HG03103 (cell line): ENCODE results near the gene CIDEB.

ENCODE experiments used
- ATAC-seq: cut with Tn5 transposase; IDR thresholded peaks from one replicate; pipeline ENCODE4 v1.9.1; 2021; ENCODE audit warnings: low read depth; ENCODE audit not compliant: unreplicated experiment

The CIDEB gene

GRCh38 chr14:24292118-24292807 lies 15.5 kb downstream of the CIDEB start:
- ATAC-seq, result no peak

GRCh38 chr14:24291446-24292117 lies 16.2 kb downstream of the CIDEB start:
- ATAC-seq, result no peak

GRCh38 chr14:24290746-24291145 lies 17.0 kb downstream of the CIDEB start:
- no peak for ATAC-seq

GRCh38 chr14:24289649-24290280 lies 18.0 kb downstream of the CIDEB start:
- no peak for ATAC-seq

GRCh38 chr14:24286996-24287395 lies 20.8 kb downstream of the CIDEB start:
- no peak for ATAC-seq

- no peak for ATAC-seq
Measured at GRCh38 chr14:24285351-24285750, 22.4 kb downstream of the CIDEB start.

- no peak for ATAC-seq
Measured at GRCh38 chr14:24284501-24285035, 23.2 kb downstream of the CIDEB start.

- ATAC-seq, result no peak
Measured at GRCh38 chr14:24283796-24284460, 23.8 kb downstream of the CIDEB start.

- no peak for ATAC-seq
Measured at GRCh38 chr14:24282736-24283135, 25.0 kb downstream of the CIDEB start.

GRCh38 chr14:24281636-24282035 lies 26.1 kb downstream of the CIDEB start:
- no peak for ATAC-seq

GRCh38 chr14:24280797-24281460 lies 26.8 kb downstream of the CIDEB start:
- ATAC-seq, result no peak

GRCh38 chr14:24279301-24280186 lies 28.2 kb downstream of the CIDEB start:
- ATAC-seq, result no peak

- no peak for ATAC-seq
Measured at GRCh38 chr14:24278424-24278823, 29.4 kb downstream of the CIDEB start.

GRCh38 chr14:24277606-24278321 lies 30.0 kb downstream of the CIDEB start:
- no peak for ATAC-seq

- ATAC-seq, result no peak
Measured at GRCh38 chr14:24277071-24277470, 30.7 kb downstream of the CIDEB start.

GRCh38 chr14:24274101-24274543 lies 33.7 kb downstream of the CIDEB start:
- peak; percentile 37 for ATAC-seq

- ATAC-seq, result no peak
Measured at GRCh38 chr14:24273422-24273998, 34.3 kb downstream of the CIDEB start.

GRCh38 chr14:24272467-24272866 lies 35.3 kb downstream of the CIDEB start:
- no peak for ATAC-seq
